ENCODE measurements around the gene RASL10A.

RASL10A gene

DNA sequence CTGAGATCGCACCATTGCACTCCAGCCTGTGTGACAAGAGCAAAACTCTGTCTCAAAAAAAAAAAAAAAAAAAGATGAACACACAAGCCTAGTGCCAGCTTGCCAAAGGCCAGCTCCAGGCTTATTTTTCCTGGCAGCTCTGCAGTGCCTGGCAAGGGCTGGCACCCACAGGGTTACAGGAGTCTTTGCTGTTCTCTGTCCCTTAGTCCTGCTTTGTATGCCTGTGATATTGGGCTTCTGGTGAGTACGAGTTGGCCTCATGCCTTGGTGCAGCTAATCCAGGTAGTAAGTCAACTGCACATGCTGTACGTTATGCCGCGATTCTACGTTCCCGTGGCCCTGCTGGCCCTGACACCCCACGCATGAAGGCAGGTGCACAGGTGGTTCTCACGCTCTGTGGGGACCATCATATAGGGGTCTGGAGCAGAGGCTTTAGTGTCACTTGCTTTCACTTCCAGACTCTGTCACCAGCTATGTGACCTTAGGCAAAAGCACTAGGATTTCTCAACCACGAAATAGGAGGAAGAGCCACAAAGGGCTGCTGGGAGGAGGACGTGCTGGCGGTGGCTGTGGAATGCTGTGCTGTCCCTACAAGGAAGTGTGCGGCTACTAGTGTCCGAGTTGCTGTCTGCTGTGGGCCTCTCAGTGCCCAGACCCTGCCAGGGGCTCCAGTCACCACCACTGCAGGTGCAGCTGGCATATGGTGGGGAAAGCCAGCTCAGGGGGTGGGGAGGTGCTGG is 21.4 kb upstream of the RASL10A start:
- H3K9ac ChIP-seq: no peak overlapping the region
- H3K36me3 ChIP-seq (ENCODE audit: control insufficient read depth, insufficient read depth, low read length): no peaks in the 10 kb centered on the region
- no peak overlapping the region for H3K4me2 ChIP-seq (ENCODE audit: low read length)
- no peak overlapping the region for H3K4me3 ChIP-seq (ENCODE audit: low read depth, low read length)
- no peaks in the 10 kb centered on the region for H3K4me1 ChIP-seq
- no peak overlapping the region for H2AFZ ChIP-seq
- H3K9me3 ChIP-seq (ENCODE audit: control insufficient read depth, low read length): no peaks in the 10 kb centered on the region
- H3K27ac ChIP-seq: no peak overlapping the region
- H3K79me2 ChIP-seq: no peaks in the 10 kb centered on the region
- TF ChIP-seq, protein P1, sequence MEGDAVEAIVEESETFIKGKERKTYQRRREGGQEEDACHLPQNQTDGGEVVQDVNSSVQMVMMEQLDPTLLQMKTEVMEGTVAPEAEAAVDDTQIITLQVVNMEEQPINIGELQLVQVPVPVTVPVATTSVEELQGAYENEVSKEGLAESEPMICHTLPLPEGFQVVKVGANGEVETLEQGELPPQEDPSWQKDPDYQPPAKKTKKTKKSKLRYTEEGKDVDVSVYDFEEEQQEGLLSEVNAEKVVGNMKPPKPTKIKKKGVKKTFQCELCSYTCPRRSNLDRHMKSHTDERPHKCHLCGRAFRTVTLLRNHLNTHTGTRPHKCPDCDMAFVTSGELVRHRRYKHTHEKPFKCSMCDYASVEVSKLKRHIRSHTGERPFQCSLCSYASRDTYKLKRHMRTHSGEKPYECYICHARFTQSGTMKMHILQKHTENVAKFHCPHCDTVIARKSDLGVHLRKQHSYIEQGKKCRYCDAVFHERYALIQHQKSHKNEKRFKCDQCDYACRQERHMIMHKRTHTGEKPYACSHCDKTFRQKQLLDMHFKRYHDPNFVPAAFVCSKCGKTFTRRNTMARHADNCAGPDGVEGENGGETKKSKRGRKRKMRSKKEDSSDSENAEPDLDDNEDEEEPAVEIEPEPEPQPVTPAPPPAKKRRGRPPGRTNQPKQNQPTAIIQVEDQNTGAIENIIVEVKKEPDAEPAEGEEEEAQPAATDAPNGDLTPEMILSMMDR (IDR thresholded peaks at IDR 0.05): no peak
- no peaks in the 10 kb centered on the region for H3K27me3 ChIP-seq (ENCODE audit: control insufficient read depth, insufficient read depth, low read length)

DNA sequence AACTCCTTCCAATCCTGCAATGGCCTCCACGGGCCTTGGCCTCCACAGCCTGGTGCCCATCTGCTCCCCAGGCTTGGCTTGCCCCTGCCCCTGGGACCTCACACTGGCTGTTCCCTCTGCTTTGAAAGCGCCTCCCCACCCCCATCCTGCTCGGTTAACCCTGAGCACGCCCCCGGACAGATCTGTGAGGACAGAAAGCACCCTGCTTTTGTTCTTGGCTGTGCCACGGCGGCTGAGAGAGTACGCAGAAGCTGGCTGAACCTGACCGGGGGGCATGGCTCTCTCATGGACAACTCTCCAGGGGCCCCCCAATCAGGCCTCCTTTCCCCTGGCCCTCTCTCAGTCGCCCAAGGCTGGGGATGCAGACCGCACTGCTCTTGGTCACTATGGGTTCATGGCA is 20.2 kb upstream of the RASL10A start:
- no peaks in the 10 kb centered on the region for H3K36me3 ChIP-seq (ENCODE audit: control insufficient read depth, insufficient read depth, low read length)
- no peak overlapping the region for H3K9ac ChIP-seq
- no peaks in the 10 kb centered on the region for H3K4me1 ChIP-seq
- no peak overlapping the region for H3K4me2 ChIP-seq (ENCODE audit: low read length)
- TF ChIP-seq, protein P1 (IDR thresholded peaks at IDR 0.05): no peak
- no peak overlapping the region for H3K4me3 ChIP-seq (ENCODE audit: low read depth, low read length)
- no peaks in the 10 kb centered on the region for H3K9me3 ChIP-seq (ENCODE audit: control insufficient read depth, low read length)
- no peaks in the 10 kb centered on the region for H3K27me3 ChIP-seq (ENCODE audit: control insufficient read depth, insufficient read depth, low read length)
- H2AFZ ChIP-seq: no peak overlapping the region
- no peaks in the 10 kb centered on the region for H3K79me2 ChIP-seq
- H3K27ac ChIP-seq: no peak overlapping the region

DNA sequence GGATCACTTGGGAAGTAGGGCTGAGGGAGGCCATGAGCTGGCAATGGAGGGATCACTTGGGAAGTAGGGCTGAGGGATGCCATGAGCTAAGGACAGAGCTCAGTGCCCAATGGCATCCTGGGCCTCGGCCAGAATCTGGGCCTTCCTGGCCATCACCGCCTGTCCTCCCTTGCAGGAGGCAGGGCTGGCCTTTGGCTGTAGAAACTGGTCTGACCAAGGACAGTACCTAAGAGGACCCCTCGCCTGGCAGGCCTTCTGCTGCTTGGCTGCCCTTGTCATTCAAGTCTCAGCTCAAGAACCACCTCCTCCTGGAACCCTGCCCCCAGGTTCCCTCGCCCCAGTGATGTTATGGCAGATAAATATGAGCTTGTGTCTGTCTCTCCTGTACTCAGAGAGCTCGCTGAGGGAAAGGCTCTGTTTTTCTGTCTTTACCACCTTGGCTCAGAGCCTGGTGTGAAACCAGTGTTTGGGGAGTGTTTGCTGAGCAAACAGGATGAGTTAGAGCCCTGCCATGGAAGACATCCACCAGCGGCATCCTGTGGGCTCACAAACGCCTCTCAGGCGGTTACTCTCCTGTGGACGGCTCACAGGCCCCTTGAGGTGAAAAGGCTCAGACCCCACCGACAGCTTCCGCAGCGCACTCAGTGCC is 19.3 kb upstream of the RASL10A start:
- Histone ChIP-seq H3K9ac (no peak overlapping the region), H3K9me3 (ENCODE audit: control insufficient read depth, low read length) (no peaks in the 10 kb centered on the region), H3K4me3 (ENCODE audit: low read depth, low read length) (no peak overlapping the region), H3K36me3 (ENCODE audit: control insufficient read depth, insufficient read depth, low read length) (no peaks in the 10 kb centered on the region), H3K27ac (no peak overlapping the region), H3K27me3 (ENCODE audit: control insufficient read depth, insufficient read depth, low read length) (no peaks in the 10 kb centered on the region), H3K4me2 (ENCODE audit: low read length) (no peak overlapping the region), H3K4me1 (no peaks in the 10 kb centered on the region), H3K79me2 (no peaks in the 10 kb centered on the region), H2AFZ (no peak overlapping the region)
- TF ChIP-seq, protein P1 (IDR thresholded peaks at IDR 0.05): no peak

DNA sequence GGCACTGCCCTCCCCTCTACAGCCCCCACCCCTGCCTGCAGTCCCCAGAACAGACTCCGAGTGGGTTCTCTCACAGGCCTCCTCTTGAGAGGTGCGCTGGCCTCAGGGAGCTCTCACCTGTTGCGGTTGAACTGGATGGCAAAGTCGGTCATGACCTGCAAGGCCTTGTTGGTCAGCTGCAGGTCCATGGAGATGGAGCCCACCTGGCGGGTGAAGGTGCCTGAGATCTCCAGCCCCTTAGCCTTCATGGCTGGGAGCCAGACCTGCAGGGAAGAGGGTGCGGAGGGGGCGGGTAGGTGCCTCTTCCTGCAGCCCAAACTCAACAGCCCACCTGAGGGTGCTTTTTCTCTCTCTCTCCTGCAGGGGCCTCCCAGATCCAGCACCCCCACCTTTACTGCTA is 18.7 kb upstream of the RASL10A start:
- H3K36me3 ChIP-seq (ENCODE audit: control insufficient read depth, insufficient read depth, low read length): no peaks in the 10 kb centered on the region
- H3K27ac ChIP-seq: no peak overlapping the region
- no peak overlapping the region for H2AFZ ChIP-seq
- no peak overlapping the region for H3K4me2 ChIP-seq (ENCODE audit: low read length)
- no peak overlapping the region for H3K9ac ChIP-seq
- no peak overlapping the region for H3K4me3 ChIP-seq (ENCODE audit: low read depth, low read length)
- no peaks in the 10 kb centered on the region for H3K27me3 ChIP-seq (ENCODE audit: control insufficient read depth, insufficient read depth, low read length)
- TF ChIP-seq, protein P1 (IDR thresholded peaks at IDR 0.05): no peak
- H3K9me3 ChIP-seq (ENCODE audit: control insufficient read depth, low read length): no peaks in the 10 kb centered on the region
- no peaks in the 10 kb centered on the region for H3K4me1 ChIP-seq
- H3K79me2 ChIP-seq: no peaks in the 10 kb centered on the region

Data from parathyroid adenoma (tissue), 2 donors.